Measurements from ENCODE around the gene CCL4. TPM values are rescaled to one million over a fixed set of nuclear protein-coding genes. Genes with fewer than 3 reads are reported as not detected.
"Not testable (repeated sequence)": the region's sequence is repeated elsewhere in the genome, so short reads cannot be mapped to it uniquely, and the experiment has no call there.

The CCL4 gene
- total RNA-seq, 4 donors from 2014 or later = 0.90 to 2.4 (median 1.9) TPM; not detected in 1

GRCh38 chr17:36089888-36090836 is 13.5 kb upstream of the CCL4 start, which contains the start of gene CCL3:
Gene CCL3 (minus strand): TSS chr17:36090143. CDS start chr17:36090058, 85 bp downstream.
- no peak for TF ChIP-seq POLR2A (IDR thresholded peaks at IDR 0.05)
- TF ChIP-seq EP300 (IDR thresholded peaks at IDR 0.05) = peak in 1 of 2 donors; percentile 51
- TF ChIP-seq CTCF (IDR thresholded peaks at IDR 0.05) = no peak
- Histone ChIP-seq H3K9me3 (no peaks in the 10 kb centered on the region), H3K4me1 (no peaks in the 10 kb centered on the region), H3K27me3 (peaks cover 0 to 5% of the 10 kb centered on the region in 2 donors), H3K27ac (no peak within 1 kb of the TSS), H3K36me3 (no peaks in the 10 kb centered on the region), H3K4me3 (no peak within 1 kb of the TSS)
- DNase-seq (ENCODE audit: low spot score in 2 of 2) = peak in 1 of 2 donors; percentile 28
- WGBS, 2 donors = 49 to 76% methylated on average over 9 of the region's 9 CpGs

- H3K4me1 ChIP-seq = no peaks in the 10 kb centered on the region
- no peak for DNase-seq (ENCODE audit: low spot score in 2 of 2)
- H3K27me3 ChIP-seq = peaks cover 0 to 5% of the 10 kb centered on the region in 2 donors
- TF ChIP-seq POLR2A (IDR thresholded peaks at IDR 0.05) = no peak
- TF ChIP-seq EP300 (IDR thresholded peaks at IDR 0.05) = no peak
- TF ChIP-seq CTCF (IDR thresholded peaks at IDR 0.05) = no peak
- H3K4me3 ChIP-seq = no peak overlapping the region
- no peaks in the 10 kb centered on the region for H3K9me3 ChIP-seq
- no peak overlapping the region for H3K27ac ChIP-seq
- whole genome bisulfite sequencing, 2 donors = 70 to 75% methylated on average over 4 of the region's 4 CpGs
- H3K36me3 ChIP-seq = no peaks in the 10 kb centered on the region
Measured at GRCh38 chr17:36092230-36092629, 11.4 kb upstream of the CCL4 start.

- H3K27ac ChIP-seq; DNase-seq (ENCODE audit: low spot score in 2 of 2); H3K4me1 ChIP-seq; H3K9me3 ChIP-seq; H3K4me3 ChIP-seq; H3K27me3 ChIP-seq; H3K36me3 ChIP-seq: not testable (repeated sequence)
- 77 to 83% methylated on average over 6 of the region's 6 CpGs for WGBS, 2 donors
Measured at GRCh38 chr17:36092715-36093114, 10.9 kb upstream of the CCL4 start.

GRCh38 chr17:36094232-36094631 is 9.4 kb upstream of the CCL4 start:
- no peak for DNase-seq (ENCODE audit: low spot score in 2 of 2)
- Histone ChIP-seq H3K4me1 (no peaks in the 10 kb centered on the region), H3K9me3 (no peaks in the 10 kb centered on the region), H3K4me3 (no peak overlapping the region), H3K27me3 (peaks cover 0 to 5% of the 10 kb centered on the region in 2 donors), H3K36me3 (no peaks in the 10 kb centered on the region), H3K27ac (no peak overlapping the region)
- no peak for TF ChIP-seq CTCF (IDR thresholded peaks at IDR 0.05)
- no peak for TF ChIP-seq EP300 (IDR thresholded peaks at IDR 0.05)
- no peak for TF ChIP-seq POLR2A (IDR thresholded peaks at IDR 0.05)
- WGBS, 2 donors = 90% methylated on average over 1 of the region's 1 CpG

GRCh38 chr17:36094746-36095145 is 8.9 kb upstream of the CCL4 start:
- 85 to 88% methylated on average over 5 to 7 of the region's 7 CpGs for WGBS, 2 donors
- Histone ChIP-seq H3K4me3 (no peak overlapping the region), H3K4me1 (no peaks in the 10 kb centered on the region), H3K27me3 (peaks cover 0 to 5% of the 10 kb centered on the region in 2 donors), H3K36me3 (no peaks in the 10 kb centered on the region), H3K27ac (no peak overlapping the region), H3K9me3 (no peaks in the 10 kb centered on the region)
- no peak for DNase-seq (ENCODE audit: low spot score in 2 of 2)
- TF ChIP-seq EP300 (IDR thresholded peaks at IDR 0.05) = no peak
- TF ChIP-seq CTCF (IDR thresholded peaks at IDR 0.05) = no peak
- TF ChIP-seq POLR2A (IDR thresholded peaks at IDR 0.05) = no peak

Data from tibial nerve (tissue), 4 donors.